Measurements from ENCODE around the gene ABCC3.
A peak's percentile ranks its signal among the peaks of the same experiment; 100 is the strongest.
"Not testable (repeated sequence)": the region's sequence is repeated elsewhere in the genome, so short reads cannot be mapped to it uniquely, and the experiment has no call there.

Gene ABCC3

DNA sequence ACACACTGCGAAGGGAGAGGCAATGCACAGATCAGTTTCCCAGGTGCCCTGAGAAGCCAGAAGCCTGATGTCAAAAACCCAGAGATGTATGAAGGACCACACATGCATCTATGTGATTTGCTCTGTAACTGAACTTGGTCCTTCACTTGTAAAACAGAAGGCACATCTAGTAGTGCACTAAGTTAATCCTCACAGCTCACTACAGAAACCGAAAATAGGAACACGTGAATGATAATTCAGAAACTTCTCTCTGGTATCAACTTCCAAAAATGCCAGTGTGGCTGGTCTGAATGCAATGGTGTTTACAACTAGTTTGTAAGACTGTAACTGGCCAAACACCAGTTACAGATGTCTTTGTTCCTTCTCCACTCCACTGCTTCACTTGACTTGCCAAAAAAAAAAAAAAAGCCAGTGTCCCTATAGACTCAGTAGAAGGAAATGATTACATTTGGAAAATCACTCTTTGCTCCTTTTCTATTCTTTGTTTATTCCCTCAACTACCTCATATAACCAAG, 61.7 kb downstream of the ABCC3 start:
- Histone ChIP-seq H3K36me3 (ENCODE audit: insufficient read depth, low read length) (peaks cover 82% of the 10 kb centered on the region), H3K9ac (ENCODE audit: insufficient read length) (no peak overlapping the region)

DNA sequence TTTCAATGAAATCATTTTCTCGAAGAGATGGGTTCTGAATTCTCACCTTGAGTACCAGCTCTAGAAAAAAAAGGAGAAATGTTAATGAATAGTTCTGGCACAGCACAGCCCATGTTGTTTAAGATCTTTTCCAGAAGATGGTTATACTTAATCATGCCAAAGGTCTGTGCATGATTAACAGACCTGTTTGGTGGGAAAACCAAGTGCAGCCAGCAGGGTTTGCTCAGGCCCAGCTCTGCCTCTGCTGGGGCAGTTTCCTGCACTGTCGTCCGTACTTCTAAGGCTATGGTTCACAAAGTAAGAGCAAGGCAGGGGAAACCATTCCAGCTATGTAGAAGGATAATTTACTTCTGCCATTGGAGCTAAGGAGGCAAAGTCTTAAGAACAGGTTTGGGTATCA, 62.4 kb downstream of the ABCC3 start:
- no peak for DNase-seq (ENCODE audit: low read depth, low spot score)
- Histone ChIP-seq H3K36me3 (ENCODE audit: insufficient read depth, low read length) (peaks cover 82% of the 10 kb centered on the region), H3K4me3 (no peak overlapping the region), H3K9me3 (ENCODE audit: low read depth, low read length) (no peaks in the 10 kb centered on the region), H3K9ac (ENCODE audit: insufficient read length) (no peak overlapping the region), H3K27ac (no peak overlapping the region)
- TF ChIP-seq EZH2 (IDR thresholded peaks at IDR 0.05) (no peak), FOXP2 (optimal IDR thresholded peaks at IDR 0.05; ENCODE audit: control extremely low read depth, extremely low read length, insufficient read depth) (no peak), POLR2AphosphoS5 (IDR thresholded peaks at IDR 0.05; ENCODE audit: borderline replicate concordance, low read depth, low read length) (no peak)

More for the DNA sequence above, 61.7 kb downstream of the ABCC3 start:
- no peak for DNase-seq (ENCODE audit: low read depth, low spot score)
- Histone ChIP-seq H3K27ac (no peak overlapping the region), H3K9me3 (ENCODE audit: low read depth, low read length) (no peaks in the 10 kb centered on the region), H3K4me3 (no peak overlapping the region)
- TF ChIP-seq POLR2AphosphoS5 (IDR thresholded peaks at IDR 0.05; ENCODE audit: borderline replicate concordance, low read depth, low read length) (no peak), EZH2 (IDR thresholded peaks at IDR 0.05) (no peak), FOXP2 (optimal IDR thresholded peaks at IDR 0.05; ENCODE audit: control extremely low read depth, extremely low read length, insufficient read depth) (no peak)

DNA sequence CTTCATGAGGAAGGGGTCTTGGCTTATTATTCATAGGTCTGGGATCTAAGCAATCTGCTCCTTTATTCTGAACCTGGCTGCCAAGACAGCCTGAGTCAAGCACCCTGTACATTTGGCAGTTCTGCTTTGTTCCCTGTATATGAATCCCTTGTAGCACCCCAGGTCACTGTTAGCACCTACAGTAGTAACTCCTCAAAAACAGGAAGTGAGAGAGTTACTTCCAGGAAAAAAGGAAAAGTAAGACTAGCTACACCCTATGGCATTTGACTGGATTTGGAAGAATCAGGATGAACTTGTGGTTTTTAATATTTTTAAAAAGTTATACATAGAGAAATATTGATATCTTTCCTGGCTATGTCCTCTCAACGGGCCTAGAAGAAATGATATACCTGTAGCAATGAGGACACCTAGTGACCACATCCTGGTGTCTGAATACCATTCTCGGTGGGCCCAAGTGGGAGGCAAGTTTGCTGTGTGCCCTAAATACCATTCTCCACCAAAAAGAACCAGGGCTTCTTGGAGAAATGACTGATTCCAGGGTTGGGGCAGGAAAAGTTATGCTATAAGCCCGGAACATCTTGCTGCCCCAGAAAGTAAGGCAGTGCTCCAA, 63.1 kb downstream of the ABCC3 start:
- Histone ChIP-seq H3K27ac (no peak overlapping the region), H3K36me3 (ENCODE audit: insufficient read depth, low read length) (peaks cover 82% of the 10 kb centered on the region), H3K9me3 (ENCODE audit: low read depth, low read length) (no peaks in the 10 kb centered on the region), H3K4me3 (no peak overlapping the region), H3K9ac (ENCODE audit: insufficient read length) (no peak overlapping the region)
- no peak for DNase-seq (ENCODE audit: low read depth, low spot score)
- TF ChIP-seq EZH2 (IDR thresholded peaks at IDR 0.05), result no peak
- TF ChIP-seq POLR2AphosphoS5 (IDR thresholded peaks at IDR 0.05; ENCODE audit: borderline replicate concordance, low read depth, low read length), result no peak
- TF ChIP-seq FOXP2 (optimal IDR thresholded peaks at IDR 0.05; ENCODE audit: control extremely low read depth, extremely low read length, insufficient read depth), result no peak

DNA sequence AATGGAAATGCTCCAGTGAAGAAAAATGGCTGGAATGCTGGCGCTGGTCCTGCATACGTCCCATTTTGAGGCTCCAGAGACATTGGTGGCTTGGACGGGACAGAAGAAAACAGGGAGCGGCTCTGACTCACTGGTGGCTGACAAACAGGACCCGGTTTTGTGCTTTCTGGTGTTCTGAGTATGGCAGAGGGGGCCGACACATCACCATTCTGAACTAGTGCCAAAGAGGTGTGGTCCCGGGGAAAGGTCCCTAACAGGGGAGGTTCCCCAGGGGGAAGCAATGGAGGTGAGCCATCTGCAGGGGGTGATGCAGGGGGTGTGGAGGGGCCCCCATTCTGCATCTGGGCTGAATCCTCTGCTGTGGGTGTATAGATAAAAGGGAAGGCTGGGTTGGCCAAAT, 64.7 kb downstream of the ABCC3 start:
- Histone ChIP-seq H3K9ac (ENCODE audit: insufficient read length) (no peak overlapping the region), H3K9me3 (ENCODE audit: low read depth, low read length) (no peaks in the 10 kb centered on the region)

DNA sequence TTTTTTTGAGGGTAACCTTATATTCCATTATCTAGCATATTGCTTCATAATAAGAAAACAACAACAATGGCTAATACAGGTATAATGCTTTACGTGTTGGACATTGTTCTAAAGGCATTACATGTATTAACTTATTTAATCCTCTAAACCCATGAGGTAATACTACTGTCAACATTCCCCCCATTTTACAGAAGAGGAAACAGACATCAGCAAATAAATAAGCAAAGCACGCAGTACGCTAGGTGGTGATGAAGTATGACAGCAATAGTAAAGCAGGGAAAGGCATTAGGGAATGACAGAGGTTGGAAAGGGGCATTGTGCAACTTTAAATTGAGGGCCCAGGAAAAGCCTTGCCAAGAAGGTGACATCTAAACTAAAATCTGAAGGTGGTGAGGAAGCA, 68.5 kb downstream of the ABCC3 start:
- TF ChIP-seq EZH2 (IDR thresholded peaks at IDR 0.05) (no peak), FOXP2 (optimal IDR thresholded peaks at IDR 0.05; ENCODE audit: control extremely low read depth, extremely low read length, insufficient read depth) (no peak), POLR2AphosphoS5 (IDR thresholded peaks at IDR 0.05; ENCODE audit: borderline replicate concordance, low read depth, low read length) (no peak)
- H3K4me3 ChIP-seq, result no peak overlapping the region
- H3K9me3 ChIP-seq (ENCODE audit: low read depth, low read length), result no peaks in the 10 kb centered on the region
- H3K36me3 ChIP-seq (ENCODE audit: insufficient read depth, low read length), result peaks cover 52% of the 10 kb centered on the region
- no peak overlapping the region for H3K9ac ChIP-seq (ENCODE audit: insufficient read length)
- no peak overlapping the region for H3K27ac ChIP-seq
- DNase-seq (ENCODE audit: low read depth, low spot score), result no peak

More for the DNA sequence above, 64.7 kb downstream of the ABCC3 start:
- no peak overlapping the region for H3K27ac ChIP-seq
- H3K4me3 ChIP-seq, result no peak overlapping the region
- DNase-seq (ENCODE audit: low read depth, low spot score), result no peak
- peaks cover 81% of the 10 kb centered on the region for H3K36me3 ChIP-seq (ENCODE audit: insufficient read depth, low read length)
- TF ChIP-seq POLR2AphosphoS5 (IDR thresholded peaks at IDR 0.05; ENCODE audit: borderline replicate concordance, low read depth, low read length) (no peak), EZH2 (IDR thresholded peaks at IDR 0.05) (no peak), FOXP2 (optimal IDR thresholded peaks at IDR 0.05; ENCODE audit: control extremely low read depth, extremely low read length, insufficient read depth) (no peak)

DNA sequence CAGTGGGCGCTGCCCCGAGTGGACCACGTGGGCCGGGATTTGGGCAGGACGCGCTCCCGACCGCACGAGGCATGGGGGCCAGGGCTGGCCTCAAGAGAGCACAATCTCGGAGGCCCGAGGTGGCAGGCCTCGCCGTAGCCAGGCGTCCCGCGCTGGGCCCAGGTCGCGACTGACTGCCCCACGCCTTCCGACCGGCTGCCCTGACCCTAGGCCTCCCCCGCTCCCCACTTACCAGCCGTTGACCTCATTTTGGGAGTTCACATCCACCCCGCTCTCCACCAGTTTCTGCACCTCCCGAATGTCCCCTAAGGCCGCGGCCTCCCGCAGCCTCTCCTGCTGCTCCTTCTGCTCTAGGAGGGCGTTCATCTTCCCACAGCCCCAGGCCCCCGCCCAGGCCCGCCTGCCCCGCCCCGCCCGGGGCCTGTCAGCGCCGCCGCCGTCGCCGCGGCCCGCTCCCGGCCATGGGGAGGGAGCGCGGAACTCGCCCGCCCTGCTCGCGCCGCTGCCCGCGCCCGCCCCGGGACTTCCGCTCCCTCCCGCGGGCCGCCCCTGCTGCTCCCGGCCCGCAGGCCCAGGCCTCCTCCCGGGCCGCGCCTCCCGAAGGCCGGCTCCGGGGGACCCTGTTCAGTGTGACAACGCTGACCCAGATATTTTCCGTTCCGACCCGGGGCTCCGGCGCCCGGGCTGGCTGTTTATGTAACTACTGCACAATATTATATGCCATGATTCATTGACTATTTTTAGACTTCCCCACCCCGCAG, 72.8 kb downstream of the ABCC3 start, which contains the start of gene ANKRD40:
Gene ANKRD40 (minus strand): TSS at position 626 of the 761 bp plus-strand sequence. CDS start 260 bp downstream, at position 366.
- no peak for TF ChIP-seq EZH2 (IDR thresholded peaks at IDR 0.05)
- TF ChIP-seq FOXP2 (optimal IDR thresholded peaks at IDR 0.05; ENCODE audit: control extremely low read depth, extremely low read length, insufficient read depth), result peak; percentile 51
- peak; percentile 73 for TF ChIP-seq POLR2AphosphoS5 (IDR thresholded peaks at IDR 0.05; ENCODE audit: borderline replicate concordance, low read depth, low read length)
- Histone ChIP-seq H3K36me3 (ENCODE audit: insufficient read depth, low read length) (peaks cover 24% of the 10 kb centered on the region), H3K9ac (ENCODE audit: insufficient read length) (peak within 1 kb of the TSS; percentile 96), H3K4me3 (peak within 1 kb of the TSS; percentile 84), H3K9me3 (ENCODE audit: low read depth, low read length) (no peaks in the 10 kb centered on the region), H3K27ac (peak within 1 kb of the TSS; percentile 98)
- DNase-seq (ENCODE audit: low read depth, low spot score), result peak; percentile 63

DNA sequence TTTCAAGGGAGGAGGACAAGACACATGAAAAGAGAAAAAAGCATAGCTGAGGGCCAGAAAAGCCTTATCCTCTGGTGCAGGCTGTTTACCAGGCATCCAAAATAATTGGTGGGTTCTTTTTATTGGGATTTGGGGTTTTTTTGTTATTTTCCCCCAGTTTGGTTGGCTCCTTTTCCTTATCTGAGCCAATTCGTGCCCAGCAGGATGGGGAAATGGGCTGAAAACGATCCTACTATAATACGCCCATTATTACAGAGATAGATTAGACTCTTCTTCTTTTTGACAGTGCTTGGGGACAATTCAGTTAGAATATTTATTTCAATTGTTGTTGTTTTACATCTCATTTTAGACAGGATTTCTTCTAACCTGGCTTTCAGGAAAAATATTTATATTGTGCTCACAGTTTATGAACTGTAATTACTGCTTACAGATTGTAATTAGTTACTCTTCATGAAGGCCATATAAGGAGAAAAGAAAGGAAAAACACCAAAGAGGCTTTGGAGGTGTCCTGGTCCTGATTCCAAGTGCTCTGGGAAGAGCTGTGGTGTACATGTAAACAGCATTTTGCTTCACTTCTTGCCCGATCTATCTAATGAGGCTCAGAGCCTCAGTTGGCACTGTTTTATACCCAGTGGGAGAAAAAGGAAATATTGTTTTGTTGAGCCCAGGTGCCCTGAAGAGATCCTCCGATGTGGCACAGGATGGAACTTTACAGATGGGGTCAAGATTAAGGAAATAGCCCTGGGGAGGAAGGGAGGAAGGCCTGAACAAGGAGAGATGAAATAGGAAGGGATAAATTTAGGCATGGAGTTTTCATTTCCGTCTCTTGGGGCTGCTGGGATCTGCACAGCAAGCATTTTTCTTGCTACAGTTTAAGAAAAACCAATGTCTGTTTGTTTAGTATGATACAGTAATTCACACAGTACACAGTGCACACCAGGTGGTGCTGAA, 73.6 kb downstream of the ABCC3 start:
- Histone ChIP-seq H3K9ac (ENCODE audit: insufficient read length) (peak overlapping the region; percentile 96), H3K9me3 (ENCODE audit: low read depth, low read length) (no peaks in the 10 kb centered on the region), H3K36me3 (ENCODE audit: insufficient read depth, low read length) (peaks cover 16% of the 10 kb centered on the region), H3K27ac (peak overlapping the region; percentile 98), H3K4me3 (peak overlapping the region; percentile 84)
- TF ChIP-seq POLR2AphosphoS5 (IDR thresholded peaks at IDR 0.05; ENCODE audit: borderline replicate concordance, low read depth, low read length), result 0 out of 2 replicates have a peak, but pooled peaks have one; percentile 47
- TF ChIP-seq FOXP2 (optimal IDR thresholded peaks at IDR 0.05; ENCODE audit: control extremely low read depth, extremely low read length, insufficient read depth), result no peak
- DNase-seq (ENCODE audit: low read depth, low spot score), result no peak

DNA sequence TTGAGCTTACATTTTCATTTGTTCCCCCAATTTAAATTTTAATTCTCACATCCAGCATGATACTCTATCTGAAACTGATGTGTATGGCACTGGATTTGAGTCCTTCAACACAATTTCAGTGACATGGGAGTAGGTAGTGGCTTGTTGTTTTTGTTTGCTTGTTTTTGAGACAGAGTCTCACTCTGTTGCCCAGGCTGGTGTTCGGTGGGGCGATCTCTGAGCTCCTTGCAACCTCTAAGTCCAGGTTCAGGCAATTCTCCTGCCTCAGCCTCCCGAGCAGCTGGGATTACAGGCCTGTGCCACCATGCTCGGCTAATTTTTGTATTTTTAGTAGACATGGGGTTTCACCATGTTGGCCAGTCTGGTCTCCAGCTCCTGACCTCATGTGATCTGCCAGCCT, 74.4 kb downstream of the ABCC3 start:
- H3K9me3 ChIP-seq (ENCODE audit: low read depth, low read length); DNase-seq (ENCODE audit: low read depth, low spot score): not testable (repeated sequence)
- peaks cover 10% of the 10 kb centered on the region for H3K36me3 ChIP-seq (ENCODE audit: insufficient read depth, low read length)
- H3K27ac ChIP-seq, result peak overlapping the region; percentile 98
- H3K9ac ChIP-seq (ENCODE audit: insufficient read length), result peak overlapping the region; percentile 96
- peak overlapping the region; percentile 84 for H3K4me3 ChIP-seq
